Mucosa of stomach (tissue), 1 donor: ENCODE data around the gene HOXA11.

Source experiments
- H3K27me3 ChIP-seq: one replicate; pipeline ENCODE4 v1.7.0; 2013; ENCODE audit warnings: mild to moderate bottlenecking, low read length; ENCODE audit not compliant: control insufficient read depth, insufficient read depth
- H3K36me3 ChIP-seq: one replicate; pipeline ENCODE4 v1.7.0; 2013; ENCODE audit warnings: low read length; ENCODE audit not compliant: control insufficient read depth, insufficient read depth
- H3K4me1 ChIP-seq: one replicate; pipeline ENCODE4 v1.7.0; 2013; ENCODE audit warnings: mild to moderate bottlenecking, low read length; ENCODE audit not compliant: control insufficient read depth, insufficient read depth
- H3K4me3 ChIP-seq: one replicate; pipeline ENCODE4 v1.7.0; 2013; ENCODE audit warnings: low read length
- H3K9ac ChIP-seq: one replicate; pipeline ENCODE4 v1.7.0; 2013; ENCODE audit warnings: mild to moderate bottlenecking, low read length, moderate library complexity
- H3K9me3 ChIP-seq: one replicate; pipeline ENCODE4 v1.7.0; 2013; ENCODE audit warnings: mild to moderate bottlenecking, low read length, moderate library complexity; ENCODE audit not compliant: control insufficient read depth
- donor health status: Pancreatic carcinoma.

The HOXA11 gene

GRCh38 chr7:27139334-27140125 is 45.5 kb downstream of the HOXA11 start:
- Histone ChIP-seq H3K9ac (peak overlapping the region; percentile 29), H3K9me3 (no peaks in the 10 kb centered on the region), H3K27me3 (peaks cover 12% of the 10 kb centered on the region), H3K4me3 (no peak overlapping the region), H3K36me3 (no peaks in the 10 kb centered on the region), H3K4me1 (peaks cover 22% of the 10 kb centered on the region)

- no peaks in the 10 kb centered on the region for H3K36me3 ChIP-seq
- H3K27me3 ChIP-seq: peaks cover 7% of the 10 kb centered on the region
- no peak overlapping the region for H3K4me3 ChIP-seq
- peak overlapping the region; percentile 29 for H3K9ac ChIP-seq
- peaks cover 25% of the 10 kb centered on the region for H3K4me1 ChIP-seq
- H3K9me3 ChIP-seq: no peaks in the 10 kb centered on the region
Observed at GRCh38 chr7:27138985-27139333, 46.1 kb downstream of the HOXA11 start.

GRCh38 chr7:27138472-27138871 is 46.6 kb downstream of the HOXA11 start:
- H3K9me3 ChIP-seq: no peaks in the 10 kb centered on the region
- H3K27me3 ChIP-seq: peaks cover 5% of the 10 kb centered on the region
- no peaks in the 10 kb centered on the region for H3K36me3 ChIP-seq
- H3K4me1 ChIP-seq: peaks cover 30% of the 10 kb centered on the region
- no peak overlapping the region for H3K4me3 ChIP-seq
- no peak overlapping the region for H3K9ac ChIP-seq

- Histone ChIP-seq H3K9me3 (no peaks in the 10 kb centered on the region), H3K27me3 (peaks cover 5% of the 10 kb centered on the region), H3K9ac (no peak overlapping the region), H3K36me3 (no peaks in the 10 kb centered on the region), H3K4me1 (peaks cover 33% of the 10 kb centered on the region), H3K4me3 (no peak overlapping the region)
Observed at GRCh38 chr7:27137640-27138315, 47.3 kb downstream of the HOXA11 start.

- Histone ChIP-seq H3K4me1 (peaks cover 39% of the 10 kb centered on the region), H3K9ac (no peak overlapping the region), H3K4me3 (no peak overlapping the region), H3K36me3 (no peaks in the 10 kb centered on the region), H3K9me3 (no peaks in the 10 kb centered on the region), H3K27me3 (no peaks in the 10 kb centered on the region)
Observed at GRCh38 chr7:27134392-27134791, 50.6 kb downstream of the HOXA11 start.

GRCh38 chr7:27133409-27134231 is 51.4 kb downstream of the HOXA11 start:
- no peaks in the 10 kb centered on the region for H3K9me3 ChIP-seq
- no peak overlapping the region for H3K4me3 ChIP-seq
- H3K4me1 ChIP-seq: peaks cover 47% of the 10 kb centered on the region
- H3K9ac ChIP-seq: no peak overlapping the region
- H3K27me3 ChIP-seq: no peaks in the 10 kb centered on the region
- no peaks in the 10 kb centered on the region for H3K36me3 ChIP-seq

- Histone ChIP-seq H3K36me3 (no peaks in the 10 kb centered on the region), H3K9me3 (no peaks in the 10 kb centered on the region), H3K4me3 (no peak overlapping the region), H3K27me3 (no peaks in the 10 kb centered on the region), H3K4me1 (peaks cover 51% of the 10 kb centered on the region), H3K9ac (no peak overlapping the region)
Observed at GRCh38 chr7:27132978-27133377, 52.1 kb downstream of the HOXA11 start.

- H3K9me3 ChIP-seq: no peaks in the 10 kb centered on the region
- no peak overlapping the region for H3K4me3 ChIP-seq
- no peaks in the 10 kb centered on the region for H3K36me3 ChIP-seq
- peaks cover 58% of the 10 kb centered on the region for H3K4me1 ChIP-seq
- no peak overlapping the region for H3K9ac ChIP-seq
- no peaks in the 10 kb centered on the region for H3K27me3 ChIP-seq
Observed at GRCh38 chr7:27132214-27132613, 52.8 kb downstream of the HOXA11 start.

- H3K9ac ChIP-seq: peak overlapping the region; percentile 90
- no peaks in the 10 kb centered on the region for H3K9me3 ChIP-seq
- H3K36me3 ChIP-seq: no peaks in the 10 kb centered on the region
- peaks cover 55% of the 10 kb centered on the region for H3K4me1 ChIP-seq
- H3K4me3 ChIP-seq: peak overlapping the region; percentile 48
- no peaks in the 10 kb centered on the region for H3K27me3 ChIP-seq
Observed at GRCh38 chr7:27131390-27131819, 53.6 kb downstream of the HOXA11 start.
